Measurements from ENCODE around the gene ERG. TPM values are rescaled to one million over a fixed set of nuclear protein-coding genes. Genes with fewer than 3 reads are reported as not detected.

Gene ERG
- total RNA-seq, 2 experiments from 2014 or later = not detected

GRCh38 chr21:38365521-38365920 lies 132.8 kb downstream of the ERG start:
- no peaks in the 10 kb centered on the region for H3K27me3 ChIP-seq (ENCODE audit: control insufficient read depth in 1 of 2, insufficient read depth in 2 of 2, low read length in 2 of 2)
- H3K4me1 Mint-ChIP-seq (ENCODE audit: low read depth) = no peaks in the 10 kb centered on the region
- no peaks in the 10 kb centered on the region for H3K9me3 ChIP-seq (ENCODE audit: control insufficient read depth in 1 of 2, insufficient read depth in 1 of 2, low read length in 2 of 2)
- no peak for ATAC-seq (ENCODE audit: poor library complexity)
- ChIA-PET CTCF (no interaction called here), POLR2A (no interaction called here)
- H3K27me3 Mint-ChIP-seq = no peaks in the 10 kb centered on the region
- H3K4me3 ChIP-seq (ENCODE audit: low read length) = no peak overlapping the region
- H3K27ac ChIP-seq (ENCODE audit: low read depth in 1 of 2, low read length in 2 of 2) = no peak overlapping the region
- H3K36me3 ChIP-seq (ENCODE audit: insufficient read depth, low read length) = no peaks in the 10 kb centered on the region
- intact Hi-C loops (cut with DNase I, micrococcal nuclease) = no loop called here
- no peak overlapping the region for H3K27ac Mint-ChIP-seq
- DNase-seq = no peak
- TF ChIP-seq, protein P1, sequence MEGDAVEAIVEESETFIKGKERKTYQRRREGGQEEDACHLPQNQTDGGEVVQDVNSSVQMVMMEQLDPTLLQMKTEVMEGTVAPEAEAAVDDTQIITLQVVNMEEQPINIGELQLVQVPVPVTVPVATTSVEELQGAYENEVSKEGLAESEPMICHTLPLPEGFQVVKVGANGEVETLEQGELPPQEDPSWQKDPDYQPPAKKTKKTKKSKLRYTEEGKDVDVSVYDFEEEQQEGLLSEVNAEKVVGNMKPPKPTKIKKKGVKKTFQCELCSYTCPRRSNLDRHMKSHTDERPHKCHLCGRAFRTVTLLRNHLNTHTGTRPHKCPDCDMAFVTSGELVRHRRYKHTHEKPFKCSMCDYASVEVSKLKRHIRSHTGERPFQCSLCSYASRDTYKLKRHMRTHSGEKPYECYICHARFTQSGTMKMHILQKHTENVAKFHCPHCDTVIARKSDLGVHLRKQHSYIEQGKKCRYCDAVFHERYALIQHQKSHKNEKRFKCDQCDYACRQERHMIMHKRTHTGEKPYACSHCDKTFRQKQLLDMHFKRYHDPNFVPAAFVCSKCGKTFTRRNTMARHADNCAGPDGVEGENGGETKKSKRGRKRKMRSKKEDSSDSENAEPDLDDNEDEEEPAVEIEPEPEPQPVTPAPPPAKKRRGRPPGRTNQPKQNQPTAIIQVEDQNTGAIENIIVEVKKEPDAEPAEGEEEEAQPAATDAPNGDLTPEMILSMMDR (IDR thresholded peaks at IDR 0.05) = no peak
- no peaks in the 10 kb centered on the region for H3K9me3 Mint-ChIP-seq
- no peak overlapping the region for H3K4me3 Mint-ChIP-seq
- H3K4me1 ChIP-seq (ENCODE audit: insufficient read depth, low read length) = no peaks in the 10 kb centered on the region
- H3K36me3 Mint-ChIP-seq (ENCODE audit: low read depth) = no peaks in the 10 kb centered on the region

DNA sequence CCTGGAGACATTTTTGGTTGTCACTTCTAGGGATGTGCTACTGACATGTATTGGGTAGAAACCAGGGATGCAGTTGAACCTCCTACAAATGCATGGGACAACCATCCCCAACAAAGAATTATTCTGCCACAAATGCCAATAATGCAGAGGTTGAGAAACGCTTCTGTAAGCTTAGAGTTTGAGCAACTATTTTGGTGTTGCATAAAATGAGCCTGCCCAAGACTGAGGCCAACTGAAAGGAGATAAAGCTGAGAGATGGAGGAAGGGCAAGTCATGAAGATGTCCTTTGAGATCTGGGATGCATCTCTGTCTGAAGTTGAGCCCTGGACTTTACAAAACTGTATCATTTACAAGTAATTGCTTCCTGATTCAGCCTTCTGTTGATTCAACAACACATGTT lies 134.6 kb downstream of the ERG start:
- CTCF ChIA-PET = no interaction called here
- no peaks in the 10 kb centered on the region for H3K36me3 Mint-ChIP-seq (ENCODE audit: low read depth)
- no peak overlapping the region for H3K27ac Mint-ChIP-seq
- no peaks in the 10 kb centered on the region for H3K9me3 ChIP-seq (ENCODE audit: control insufficient read depth in 1 of 2, insufficient read depth in 1 of 2, low read length in 2 of 2)
- H3K9me3 Mint-ChIP-seq = no peaks in the 10 kb centered on the region
- no peaks in the 10 kb centered on the region for H3K4me1 ChIP-seq (ENCODE audit: insufficient read depth, low read length)
- intact Hi-C loops (cut with DNase I, micrococcal nuclease) = no loop called here
- H3K4me3 Mint-ChIP-seq = no peak overlapping the region
- H3K4me1 Mint-ChIP-seq (ENCODE audit: low read depth) = no peaks in the 10 kb centered on the region
- H3K36me3 ChIP-seq (ENCODE audit: insufficient read depth, low read length) = no peaks in the 10 kb centered on the region
- DNase-seq (no peak), ATAC-seq (ENCODE audit: poor library complexity) (no peak)
- TF ChIP-seq, protein P1 (IDR thresholded peaks at IDR 0.05) = no peak
- H3K27ac ChIP-seq (ENCODE audit: low read depth in 1 of 2, low read length in 2 of 2) = no peak overlapping the region
- H3K27me3 ChIP-seq (ENCODE audit: control insufficient read depth in 1 of 2, insufficient read depth in 2 of 2, low read length in 2 of 2) = no peaks in the 10 kb centered on the region
- H3K4me3 ChIP-seq (ENCODE audit: low read length) = no peak overlapping the region
- H3K27me3 Mint-ChIP-seq = no peaks in the 10 kb centered on the region
- POLR2A ChIA-PET = no interaction called here

DNA sequence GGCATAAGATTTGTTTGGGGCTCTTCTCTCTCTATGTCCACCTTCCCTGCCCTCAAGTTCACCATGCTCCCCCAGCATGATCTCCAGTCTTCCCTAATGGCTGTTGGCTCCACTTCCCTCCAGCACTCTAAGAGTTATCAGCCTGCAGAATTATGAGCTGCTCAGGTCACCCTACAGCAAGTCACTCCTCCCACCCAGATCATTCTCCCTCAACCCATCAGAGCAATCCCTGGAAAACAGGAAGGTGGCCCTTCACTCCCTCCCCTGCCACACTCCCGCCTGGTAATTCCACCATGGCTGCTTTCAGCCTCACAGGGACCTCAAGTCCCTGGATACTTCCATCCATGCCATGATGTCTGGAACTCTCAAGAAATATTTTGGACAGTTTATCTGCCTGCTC lies 137.0 kb downstream of the ERG start:
- Mint-ChIP-seq H3K4me1 (ENCODE audit: low read depth) (no peaks in the 10 kb centered on the region), H3K27ac (no peak overlapping the region), H3K9me3 (no peaks in the 10 kb centered on the region), H3K36me3 (ENCODE audit: low read depth) (no peaks in the 10 kb centered on the region), H3K4me3 (no peak overlapping the region), H3K27me3 (no peaks in the 10 kb centered on the region)
- DNase-seq (no peak), ATAC-seq (ENCODE audit: poor library complexity) (no peak)
- no peaks in the 10 kb centered on the region for H3K4me1 ChIP-seq (ENCODE audit: insufficient read depth, low read length)
- POLR2A ChIA-PET = no interaction called here
- CTCF ChIA-PET = no interaction called here
- no peaks in the 10 kb centered on the region for H3K27me3 ChIP-seq (ENCODE audit: control insufficient read depth in 1 of 2, insufficient read depth in 2 of 2, low read length in 2 of 2)
- no peaks in the 10 kb centered on the region for H3K9me3 ChIP-seq (ENCODE audit: control insufficient read depth in 1 of 2, insufficient read depth in 1 of 2, low read length in 2 of 2)
- H3K4me3 ChIP-seq (ENCODE audit: low read length) = no peak overlapping the region
- intact Hi-C loops (cut with DNase I, micrococcal nuclease) = no loop called here
- no peak overlapping the region for H3K27ac ChIP-seq (ENCODE audit: low read depth in 1 of 2, low read length in 2 of 2)
- TF ChIP-seq, protein P1 (IDR thresholded peaks at IDR 0.05) = no peak
- no peaks in the 10 kb centered on the region for H3K36me3 ChIP-seq (ENCODE audit: insufficient read depth, low read length)

Measured in CD4-positive, alpha-beta T cell (primary cell).